NCI-H2196 treated with DMSO at 0.1 percent for 48 hours (cell line): ENCODE measurements around the gene PATL2.
"Not testable (repeated sequence)": the region's sequence is repeated elsewhere in the genome, so short reads cannot be mapped to it uniquely, and the experiment has no call there.

ENCODE experiments used
- DNase-seq: peaks from one replicate; lab custom pipeline; 2025; ENCODE audit not compliant: unreplicated experiment; lab: John Stamatoyannopoulos, UW

The PATL2 gene

DNA sequence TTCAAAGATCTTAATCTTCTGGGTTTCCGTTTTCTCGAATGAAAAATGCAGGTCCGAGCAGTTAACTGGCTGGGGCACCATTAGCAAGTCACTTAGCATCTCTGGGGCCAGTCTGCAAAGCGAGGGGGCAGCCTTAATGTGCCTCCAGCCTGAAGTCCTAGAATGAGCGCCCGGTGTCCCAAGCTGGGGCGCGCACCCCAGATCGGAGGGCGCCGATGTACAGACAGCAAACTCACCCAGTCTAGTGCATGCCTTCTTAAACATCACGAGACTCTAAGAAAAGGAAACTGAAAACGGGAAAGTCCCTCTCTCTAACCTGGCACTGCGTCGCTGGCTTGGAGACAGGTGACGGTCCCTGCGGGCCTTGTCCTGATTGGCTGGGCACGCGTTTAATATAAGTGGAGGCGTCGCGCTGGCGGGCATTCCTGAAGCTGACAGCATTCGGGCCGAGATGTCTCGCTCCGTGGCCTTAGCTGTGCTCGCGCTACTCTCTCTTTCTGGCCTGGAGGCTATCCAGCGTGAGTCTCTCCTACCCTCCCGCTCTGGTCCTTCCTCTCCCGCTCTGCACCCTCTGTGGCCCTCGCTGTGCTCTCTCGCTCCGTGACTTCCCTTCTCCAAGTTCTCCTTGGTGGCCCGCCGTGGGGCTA is at the start of gene PATL2, which contains the start of gene B2M:
Gene PATL2, minus strand, starts transcription at position 228 of the 647 bp plus-strand sequence. CDS start 34,833 bp downstream, outside the sequence.
Gene B2M, plus strand, starts transcription at position 422 of the 647 bp plus-strand sequence. Its CDS starts 30 bp downstream, at position 452.
- DNase-seq = peak; percentile 75

DNA sequence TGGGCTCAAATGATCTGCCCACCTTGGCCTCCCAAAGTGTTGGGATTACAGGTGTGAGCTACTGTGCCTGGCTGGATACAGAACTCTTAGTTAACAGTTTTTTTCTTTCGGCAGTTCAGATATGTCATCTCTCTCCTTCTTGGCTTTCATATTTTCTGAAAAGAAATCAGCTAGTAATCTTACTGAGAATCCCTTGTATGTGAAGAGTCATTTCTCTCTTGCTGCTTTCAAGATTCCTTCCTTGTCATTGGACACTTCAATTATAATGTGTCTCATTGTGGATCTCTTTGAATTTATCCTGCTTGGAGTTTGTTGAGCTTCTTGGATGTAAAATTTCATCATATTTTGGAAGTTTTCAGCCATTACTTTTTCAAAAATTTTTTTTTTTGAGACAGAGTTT is 42.2 kb upstream of the PATL2 start:
- DNase-seq = no peak

DNA sequence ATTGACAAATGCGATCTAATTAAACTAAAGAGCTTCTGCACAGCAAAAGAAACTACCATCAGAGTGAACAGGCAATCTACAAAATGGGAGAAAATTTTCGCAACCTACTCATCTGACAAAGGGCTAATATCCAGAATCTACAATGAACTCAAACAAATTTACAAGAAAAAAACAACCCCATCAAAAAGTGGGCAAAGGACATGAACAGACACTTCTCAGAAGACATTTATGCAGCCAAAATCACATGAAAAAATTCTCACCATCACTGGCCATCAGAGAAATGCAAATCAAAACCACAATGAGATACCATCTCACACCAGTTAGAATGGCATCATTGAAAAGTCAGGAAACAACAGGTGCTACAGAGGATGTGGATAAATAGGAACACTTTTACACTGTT is 32.3 kb upstream of the PATL2 start:
- not testable (repeated sequence) for DNase-seq

DNA sequence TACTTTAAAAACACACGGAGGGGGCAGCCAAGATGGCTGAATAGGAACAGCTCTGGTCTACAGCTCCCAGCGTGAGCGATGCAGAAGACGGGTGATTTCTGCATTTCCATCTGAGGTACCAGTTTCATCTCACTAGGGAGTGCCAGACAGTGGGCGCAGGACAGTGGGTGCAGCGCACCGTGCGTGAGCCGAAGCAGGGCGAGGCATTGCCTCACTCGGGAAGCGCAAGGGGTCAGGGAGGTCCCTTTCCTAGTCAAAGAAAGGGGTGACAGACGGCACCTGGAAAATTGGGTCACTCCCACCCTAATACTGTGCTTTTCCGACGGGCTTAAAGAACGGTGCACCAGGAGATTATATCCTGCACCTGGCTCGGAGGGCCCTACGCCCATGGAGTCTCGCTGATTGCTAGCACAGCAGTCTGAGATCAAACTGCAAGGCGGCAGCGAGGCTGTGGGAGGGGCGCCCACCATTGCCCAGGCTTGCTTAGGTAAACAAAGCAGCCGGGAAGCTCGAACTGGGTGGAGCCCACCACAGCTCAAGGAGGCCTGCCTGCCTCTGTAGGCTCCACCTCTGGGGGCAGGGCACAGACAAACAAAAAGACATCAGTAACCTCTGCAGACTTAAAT is 28.2 kb upstream of the PATL2 start:
- DNase-seq = not testable (repeated sequence)

DNA sequence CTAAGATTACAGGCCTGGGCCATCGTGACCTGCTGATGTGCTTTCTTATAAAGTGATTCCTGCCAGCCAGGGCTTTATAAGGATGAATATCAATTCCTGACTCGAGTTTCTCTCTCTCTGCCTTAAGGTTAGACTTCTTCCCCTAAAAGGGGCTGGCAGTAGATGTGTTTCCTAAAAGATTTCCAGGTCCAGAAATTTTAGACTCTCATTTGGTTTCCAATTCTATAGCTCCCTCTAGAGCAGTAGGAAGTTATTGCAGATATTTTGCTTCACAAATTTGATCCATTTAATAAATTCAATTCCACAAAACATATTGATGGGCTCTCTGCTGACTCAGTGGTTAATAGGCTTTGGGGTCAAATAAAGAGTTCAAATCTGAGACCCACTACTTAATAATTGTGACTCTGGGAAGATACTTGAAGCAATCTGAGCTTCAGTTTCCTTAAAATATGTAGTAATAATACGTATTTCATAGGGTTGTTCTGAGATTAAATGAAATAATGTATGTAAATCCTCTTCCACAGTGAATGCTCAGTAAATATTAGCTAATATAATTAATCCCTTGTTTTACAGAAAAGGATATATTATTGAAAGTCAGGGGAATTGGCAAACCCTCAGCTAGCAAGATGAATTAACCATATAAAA is 27.3 kb upstream of the PATL2 start:
- peak; percentile 4 for DNase-seq

DNA sequence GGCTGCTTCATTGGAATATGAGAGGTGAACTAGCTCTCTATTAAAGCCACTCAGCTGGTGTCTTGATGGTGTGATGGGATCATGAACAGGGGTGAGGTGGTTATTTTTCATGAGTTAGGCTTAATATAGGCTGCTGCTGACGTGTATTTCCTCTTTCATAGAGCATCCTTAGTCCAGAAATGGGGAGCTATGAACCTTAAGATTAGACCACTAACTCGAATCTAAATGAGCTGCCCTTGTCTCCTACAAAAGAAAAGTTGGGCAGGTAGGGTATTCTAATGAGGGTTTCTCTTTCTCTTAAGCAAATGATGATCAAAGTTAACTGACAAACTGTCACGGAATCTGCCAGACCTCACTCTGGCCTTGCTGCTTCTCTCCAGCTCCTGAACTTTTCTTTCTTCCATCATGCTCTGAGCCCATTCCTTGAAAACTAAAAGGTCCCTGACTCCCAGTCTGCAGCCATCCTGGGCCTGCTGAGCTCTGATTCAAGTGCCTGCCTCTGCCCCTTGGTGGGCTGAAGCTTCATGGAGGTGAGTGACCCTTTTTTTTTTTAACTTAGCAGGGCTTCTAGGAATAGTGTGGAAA is 25.1 kb upstream of the PATL2 start, which contains the start of gene TRIM69:
Gene TRIM69, plus strand, starts transcription at position 348 of the 585 bp plus-strand sequence. Its CDS starts 177 bp downstream, at position 525.
- no peak for DNase-seq

DNA sequence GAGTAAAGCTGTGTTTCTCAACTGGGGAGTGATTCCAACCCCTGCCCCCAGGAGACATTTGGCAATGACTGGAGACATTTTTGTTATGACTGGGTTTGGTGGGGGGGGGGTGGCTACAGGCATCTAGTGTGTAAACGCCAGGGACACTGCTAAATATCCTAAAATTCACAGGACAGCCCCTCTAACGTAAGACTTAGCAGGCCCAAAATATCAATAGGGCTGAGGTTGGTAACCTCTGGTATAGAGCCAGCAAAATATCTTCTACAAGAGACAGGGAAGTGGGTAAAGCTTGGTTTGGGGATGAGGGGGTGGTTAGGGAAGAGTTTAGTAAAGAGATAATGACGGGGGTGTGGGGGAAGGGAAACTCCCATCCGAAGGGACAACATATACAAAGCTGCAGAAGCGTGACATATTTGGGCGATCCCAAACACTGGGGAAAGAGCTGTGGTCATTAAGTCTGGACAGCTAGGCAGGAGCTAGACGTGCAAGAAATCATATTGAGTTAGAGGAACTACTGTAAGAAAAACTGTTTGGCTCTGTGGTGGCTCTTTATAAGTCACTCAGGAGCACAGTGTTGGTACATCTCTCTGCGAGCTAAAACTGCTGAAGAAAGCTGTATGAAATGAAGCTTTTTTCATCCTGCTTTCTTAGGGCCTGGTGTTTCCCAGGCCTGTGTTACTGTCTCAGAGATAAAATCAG is 24.5 kb upstream of the PATL2 start:
- DNase-seq = no peak

DNA sequence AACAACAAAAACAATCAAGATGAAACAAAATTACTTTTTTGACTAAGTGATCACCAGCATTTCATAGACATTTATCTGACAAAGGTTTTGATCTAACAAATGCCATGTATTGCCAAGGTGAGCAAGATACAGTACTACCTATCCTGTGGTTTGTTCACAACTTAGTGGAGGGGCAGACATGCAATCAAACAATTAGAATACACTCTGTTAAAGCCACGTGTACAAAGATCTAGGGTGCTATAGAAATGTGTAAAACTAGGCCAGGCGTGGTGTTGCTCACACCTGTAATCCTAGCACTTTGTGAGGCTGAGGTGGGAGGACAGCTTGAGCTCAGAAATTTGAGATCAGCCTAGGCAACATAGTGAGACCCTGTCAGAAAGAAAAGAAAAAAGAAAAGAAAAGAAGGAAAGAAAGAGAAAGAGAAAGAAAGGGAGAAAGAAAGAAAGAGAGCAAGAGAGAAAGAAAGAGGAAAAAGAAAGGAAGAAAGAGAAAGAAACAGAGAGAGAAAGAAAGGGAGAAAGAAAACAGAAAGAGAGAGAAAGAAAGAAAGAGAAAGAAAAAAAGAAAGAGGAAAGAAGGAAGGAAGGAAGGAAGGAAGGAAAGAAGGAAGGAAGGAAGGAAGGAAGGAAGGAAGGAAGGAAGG is 23.8 kb upstream of the PATL2 start:
- no peak for DNase-seq

DNA sequence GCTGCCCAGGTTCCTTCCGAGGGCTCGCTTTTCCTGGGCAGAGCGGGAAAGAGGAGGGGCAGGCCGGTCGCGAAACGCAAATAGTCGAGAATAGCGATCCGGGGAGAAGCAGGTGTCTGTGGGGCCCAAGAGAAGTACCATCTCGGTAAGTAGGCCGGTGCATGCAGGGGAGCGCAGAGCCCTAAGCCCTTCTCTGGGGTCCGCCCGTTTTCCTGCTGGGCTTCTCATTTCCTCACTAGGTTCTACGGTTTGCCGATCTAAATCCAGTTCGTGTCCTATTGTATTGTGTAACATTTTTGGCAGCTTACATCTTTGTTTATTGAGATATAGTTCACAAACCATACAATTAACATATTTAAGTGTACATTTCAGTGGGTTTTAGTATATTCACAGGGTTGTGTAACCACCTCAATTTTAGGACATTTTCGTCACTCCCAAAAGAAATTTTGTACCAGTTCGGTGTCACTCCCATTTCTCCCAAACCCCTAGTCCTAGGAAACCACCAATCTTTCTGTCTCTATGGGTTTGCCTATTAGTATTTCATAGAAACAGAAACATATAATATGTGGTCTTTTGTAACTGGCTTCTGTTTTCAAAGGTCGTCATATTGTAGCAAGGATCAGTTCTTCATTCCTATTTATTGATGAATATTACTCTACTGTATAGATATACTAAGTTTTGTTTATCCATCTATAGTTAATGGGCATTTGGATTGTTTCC is 18.4 kb upstream of the PATL2 start:
- DNase-seq = no peak

DNA sequence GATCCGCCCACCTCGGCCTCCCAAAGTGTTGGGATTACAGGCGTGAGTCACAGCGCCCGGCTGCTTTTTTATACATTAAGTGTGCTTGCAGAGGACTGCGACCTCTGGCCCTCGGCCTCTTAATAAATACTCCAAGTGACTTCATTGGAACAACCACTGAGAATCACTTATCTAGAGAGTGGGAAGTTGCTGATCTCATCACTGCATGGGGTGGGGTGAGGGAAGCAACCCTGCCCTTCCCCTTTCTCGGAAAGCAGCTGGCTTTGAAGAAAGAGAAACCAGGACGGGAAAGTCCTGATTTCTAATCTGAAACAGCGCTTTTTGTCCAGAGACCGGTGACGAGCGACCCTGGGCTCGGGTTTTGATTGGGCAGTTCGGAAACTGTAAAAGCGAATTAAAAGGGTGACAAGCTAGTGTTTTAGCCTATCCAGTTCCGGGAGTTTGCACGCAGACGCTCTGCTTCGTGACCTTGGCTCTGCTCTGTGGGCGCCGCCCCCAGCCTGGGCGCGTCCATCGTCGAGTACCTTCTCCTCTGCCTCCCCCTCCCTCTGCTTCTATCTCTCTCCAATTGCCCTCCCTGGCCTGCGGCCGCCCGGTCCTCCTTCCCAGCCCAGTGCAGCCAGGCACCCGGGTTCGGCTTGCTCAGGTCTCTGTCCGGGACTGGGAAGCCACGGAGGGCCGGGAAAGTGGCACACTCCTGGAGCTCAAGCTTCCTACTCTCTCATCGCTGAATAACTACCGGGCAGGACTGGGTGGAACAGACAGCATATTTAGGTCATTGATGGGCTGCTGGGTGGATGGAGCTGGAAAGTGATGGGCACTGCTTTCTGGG is 17.7 kb upstream of the PATL2 start:
- DNase-seq = peak; percentile 89

DNA sequence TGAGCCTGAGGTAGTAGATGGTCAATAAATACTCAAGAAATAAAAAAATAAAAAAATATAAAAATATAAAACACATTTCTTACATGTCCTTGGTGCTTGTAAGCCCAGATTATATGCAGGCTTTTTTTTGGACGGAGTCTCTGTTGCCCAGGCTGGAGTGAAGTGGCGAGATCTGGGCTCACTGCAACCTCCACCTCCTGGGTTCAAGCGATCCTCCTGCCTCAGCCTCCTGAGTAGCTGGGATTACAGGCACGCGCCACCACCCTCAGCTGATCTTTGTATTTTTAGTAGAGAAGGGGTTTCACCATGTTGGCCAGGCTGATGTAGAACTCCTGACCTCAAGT is 17.1 kb upstream of the PATL2 start:
- DNase-seq = not testable (repeated sequence)

DNA sequence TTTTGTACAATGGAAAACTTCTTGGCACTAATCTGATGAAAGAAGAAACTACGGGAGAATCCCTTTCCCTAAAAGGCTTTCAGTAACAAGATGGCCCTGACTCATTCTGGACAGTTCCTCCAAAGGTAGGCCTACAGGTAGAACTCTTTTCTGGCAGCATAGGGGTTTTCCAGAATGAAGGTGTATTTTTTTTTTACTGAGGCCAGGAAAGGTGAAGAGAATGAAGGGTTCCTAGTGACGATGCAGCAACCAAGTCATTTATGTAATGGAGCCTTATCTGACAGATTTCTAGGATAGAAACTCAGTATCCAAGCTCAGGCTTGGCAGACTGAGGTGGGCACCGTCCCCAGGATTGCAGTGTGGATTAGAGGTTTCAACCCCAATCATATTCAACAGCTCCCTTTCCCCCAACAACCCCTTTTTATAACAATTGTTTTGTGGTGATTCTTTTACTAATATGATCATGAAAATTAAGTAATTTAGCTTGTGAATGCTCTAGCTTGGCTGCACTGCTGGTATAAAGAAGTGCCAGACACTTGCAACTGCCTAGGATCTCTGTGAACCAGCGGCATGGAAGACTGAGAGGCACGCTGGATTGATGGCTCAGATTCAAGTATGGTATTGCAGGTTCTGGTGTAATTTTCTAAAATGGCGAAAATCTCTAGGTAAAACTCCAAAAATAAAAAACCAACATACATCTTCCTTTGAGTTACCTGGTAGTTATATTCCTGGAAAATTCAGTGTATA is 16.5 kb upstream of the PATL2 start:
- no peak for DNase-seq

DNA sequence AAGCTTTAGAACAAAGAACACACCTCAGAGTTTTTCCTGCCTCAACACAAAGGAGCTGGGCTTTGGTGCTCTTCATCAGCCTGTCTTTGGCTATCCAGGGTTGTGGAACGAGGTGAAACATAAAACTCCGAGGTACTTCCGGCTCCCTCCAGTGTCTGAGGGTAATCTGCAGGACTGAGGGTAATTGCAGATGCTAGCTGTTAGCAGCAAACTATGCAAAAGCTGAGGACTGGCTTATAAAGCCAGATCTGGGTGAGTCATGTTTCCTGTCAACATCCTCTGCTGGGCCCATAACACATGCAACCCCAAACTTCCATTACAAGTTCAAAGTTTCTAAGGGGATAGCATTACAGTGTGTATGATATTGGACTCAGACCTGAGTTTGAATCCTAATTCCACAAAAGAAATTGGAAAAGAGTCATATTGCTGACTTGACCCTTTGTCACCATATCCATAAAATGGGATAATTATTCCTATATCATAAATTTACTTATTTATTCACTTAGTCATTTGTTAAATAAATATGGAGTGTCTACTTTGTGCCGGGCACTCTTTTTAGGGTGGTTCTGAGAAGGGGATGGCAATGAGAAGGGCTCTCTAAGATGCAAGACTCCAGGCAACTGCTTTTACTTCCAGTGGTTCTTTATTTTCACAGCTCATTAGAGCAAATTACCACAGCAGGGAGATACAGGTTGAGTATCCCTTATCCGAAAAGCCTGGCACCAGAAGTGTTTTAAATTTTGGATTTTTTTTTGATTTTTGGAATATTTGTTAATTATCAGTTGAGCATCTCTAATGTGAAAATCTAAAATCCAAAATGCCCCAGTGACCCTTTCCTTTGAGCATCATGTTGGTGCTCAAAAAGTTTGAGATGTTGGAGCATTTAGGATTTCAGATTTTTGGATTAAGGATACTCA is 15.7 kb upstream of the PATL2 start:
- peak; percentile 7 for DNase-seq

DNA sequence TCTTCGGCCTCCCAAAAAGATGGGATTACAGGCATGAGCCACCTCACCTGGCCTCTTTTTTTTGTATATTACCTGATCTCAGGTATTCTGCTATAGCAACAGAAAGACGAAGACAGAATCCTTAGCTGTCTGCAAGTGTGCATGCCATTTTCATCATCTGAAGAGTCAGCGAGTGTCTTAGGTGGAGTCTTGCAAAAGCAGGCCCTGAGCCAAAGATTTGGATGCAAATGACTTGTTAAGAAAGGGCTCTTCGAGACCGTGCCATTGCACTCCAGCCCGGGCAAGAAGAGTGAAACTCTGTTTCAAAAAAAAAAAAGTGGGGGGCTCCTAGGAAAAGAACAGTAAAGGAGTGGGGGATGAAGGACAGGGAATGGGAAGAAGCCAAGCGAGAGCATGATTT is 15.0 kb upstream of the PATL2 start:
- no peak for DNase-seq

DNA sequence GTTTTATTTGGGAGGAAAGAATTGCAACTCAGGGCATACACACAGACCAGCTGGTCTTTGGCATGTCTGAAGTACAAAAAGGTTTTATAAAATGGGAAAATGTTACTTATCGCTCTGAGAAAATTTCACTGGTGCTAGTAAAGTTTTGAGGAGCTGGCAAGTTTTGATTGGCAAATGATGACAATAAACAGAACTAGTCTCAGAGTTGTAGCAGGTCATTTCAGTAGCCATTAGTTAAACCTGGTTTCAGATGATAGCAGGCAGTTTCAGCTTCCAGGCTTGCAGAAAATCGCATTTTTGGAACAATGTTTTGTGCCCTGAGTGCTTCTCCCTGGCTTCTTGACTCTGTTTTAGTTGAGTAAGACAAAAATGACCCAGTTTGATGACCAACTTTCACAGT is 10.9 kb upstream of the PATL2 start:
- DNase-seq = no peak

DNA sequence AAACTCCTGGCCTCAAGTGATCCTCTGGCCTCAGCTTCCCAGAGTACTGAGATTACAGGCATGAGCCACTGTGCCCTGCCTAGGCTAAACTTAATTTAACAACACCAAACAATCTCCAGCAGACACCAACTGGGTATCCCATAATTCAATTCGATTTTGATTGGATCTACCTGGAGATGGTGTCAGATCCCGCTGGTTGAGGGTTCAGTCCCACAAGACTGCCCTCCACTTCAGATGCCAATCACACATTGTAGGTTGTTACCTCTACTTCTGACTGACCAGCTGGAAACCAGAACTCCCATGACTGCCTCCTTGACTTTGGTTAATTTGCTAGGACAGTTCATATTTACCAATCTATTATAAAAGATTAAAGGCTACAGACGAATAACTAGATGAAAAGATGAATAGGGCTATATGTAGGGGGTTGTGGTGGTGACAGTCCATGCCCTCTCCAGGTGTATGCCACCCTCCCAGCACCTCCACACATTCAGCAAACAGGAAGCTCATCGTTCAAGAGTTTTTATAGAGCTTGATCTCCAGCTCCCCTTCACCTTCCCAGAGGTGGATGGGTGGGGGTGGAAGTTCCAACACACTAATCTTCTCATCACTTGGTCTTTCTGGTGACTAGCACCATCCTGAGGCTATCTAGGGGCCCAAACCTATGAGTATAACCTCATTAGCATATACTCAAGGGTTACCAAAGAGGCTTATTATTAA is 9.5 kb upstream of the PATL2 start:
- no peak for DNase-seq

DNA sequence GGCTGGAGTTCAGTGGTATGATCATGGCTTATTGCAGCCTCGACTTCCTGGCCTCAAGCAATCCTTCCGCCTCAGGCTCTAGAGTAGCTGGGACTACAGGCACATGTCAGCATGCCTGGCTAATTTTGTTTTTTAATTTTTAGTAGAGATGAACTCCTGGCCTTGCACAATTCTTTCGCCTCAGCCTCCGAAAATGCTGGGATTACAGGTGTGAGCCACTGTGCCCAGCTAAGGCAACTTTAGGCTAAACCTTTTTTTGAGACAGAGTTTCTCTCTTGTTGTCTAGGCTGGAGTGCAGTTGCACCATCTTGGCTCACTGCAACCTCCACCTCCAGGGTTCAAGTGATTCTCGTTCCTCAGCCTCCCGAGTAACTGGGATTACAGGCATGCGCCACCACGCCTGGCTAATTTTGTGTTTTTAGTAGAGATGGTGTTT is 8.9 kb upstream of the PATL2 start:
- DNase-seq = not testable (repeated sequence)
